HepG2 (cell line): ENCODE results near the gene VWCE. TPM values are rescaled to one million over a fixed set of nuclear protein-coding genes. Genes with fewer than 3 reads are reported as not detected.

Experiments
- ATRX ChIP-seq: sonication (generic); formaldehyde crosslinking; IDR thresholded peaks from 2 replicates; pipeline ENCODE4 v1.4.0; 2020; ENCODE audit warnings: missing genetic modification reagents, borderline replicate concordance
- EP300 ChIP-seq, 3 experiments: sonication (generic) in 1 of 3; formaldehyde crosslinking in 1 of 3; IDR thresholded peaks; 2 replicates each; pipeline versions ENCODE4 v1.5.1 to v1.6.1; 2011 to 2020; ENCODE audit warnings: low read depth in 2 of 3, low read length in 2 of 3, borderline replicate concordance in 1 of 3, improper control_type of control experiment in 1 of 3, mild to moderate bottlenecking in 1 of 3, missing genetic modification reagents in 1 of 3, moderate library complexity in 1 of 3
- ETS1 ChIP-seq: sonication (generic); formaldehyde crosslinking; IDR thresholded peaks from 2 replicates; pipeline ENCODE4 v1.4.0; 2020; ENCODE audit warnings: missing genetic modification reagents
- FOXC1 ChIP-seq: sonication (generic); formaldehyde crosslinking; IDR thresholded peaks from 2 replicates; pipeline ENCODE4 v1.8.0; 2022; ENCODE audit warnings: mild to moderate bottlenecking, missing genetic modification reagents, borderline replicate concordance
- HOXA9 ChIP-seq: sonication (generic); formaldehyde crosslinking; IDR thresholded peaks from 2 replicates; pipeline ENCODE4 v1.8.1; 2022; ENCODE audit warnings: missing genetic modification reagents, mild to moderate bottlenecking, moderate library complexity, borderline replicate concordance
- KLF6 ChIP-seq: IDR thresholded peaks from 2 replicates; pipeline ENCODE4 v1.8.0; 2016; ENCODE audit warnings: missing biosample characterization, missing genetic modification reagents
- MNT ChIP-seq: fragments of 450-650 bp; IDR thresholded peaks from 2 replicates; pipeline ENCODE4 v1.6.1; 2016
- MYNN ChIP-seq: sonication (generic); formaldehyde crosslinking; IDR thresholded peaks from 2 replicates; pipeline ENCODE4 v1.4.0; 2020; ENCODE audit warnings: mild to moderate bottlenecking, low read depth, missing genetic modification reagents
- NFIC ChIP-seq: IDR thresholded peaks from 2 replicates; pipeline ENCODE4 v1.6.1; 2012; ENCODE audit warnings: mild to moderate bottlenecking, low read length, inconsistent platforms
- NFKBIZ ChIP-seq: IDR thresholded peaks from 2 replicates; pipeline ENCODE4 v1.6.1; 2018; ENCODE audit warnings: missing genetic modification reagents, missing compliant biosample characterization
- RBFOX2 ChIP-seq: fragments of 200-400 bp; formaldehyde crosslinking; IDR thresholded peaks from 2 replicates; pipeline ENCODE4 v1.6.1; 2017; ENCODE audit warnings: low read depth, mild to moderate bottlenecking, low read length
- RXRA ChIP-seq: sonication (generic); formaldehyde crosslinking; IDR thresholded peaks from 2 replicates; pipeline ENCODE4 v1.5.1; 2020; ENCODE audit warnings: missing genetic modification reagents
- TEF ChIP-seq: sonication (generic); formaldehyde crosslinking; IDR thresholded peaks from 2 replicates; pipeline ENCODE4 v1.5.0; 2020; ENCODE audit warnings: missing genetic modification reagents
- TRAFD1 ChIP-seq: sonication (generic); formaldehyde crosslinking; IDR thresholded peaks from 2 replicates; pipeline ENCODE4 v1.5.1; 2020; ENCODE audit warnings: missing genetic modification reagents, mild to moderate bottlenecking, borderline replicate concordance
- TSC22D2 ChIP-seq: sonication (generic); formaldehyde crosslinking; IDR thresholded peaks from 2 replicates; pipeline ENCODE4 v1.5.1; 2020; ENCODE audit warnings: missing genetic modification reagents, mild to moderate bottlenecking, borderline replicate concordance
- ZMYM2 ChIP-seq: sonication (generic); formaldehyde crosslinking; IDR thresholded peaks from 2 replicates; pipeline ENCODE4 v1.8.0; 2022; ENCODE audit warnings: mild to moderate bottlenecking, missing genetic modification reagents
- ZNF260 ChIP-seq: sonication (generic); formaldehyde crosslinking; IDR thresholded peaks from 2 replicates; pipeline ENCODE4 v1.4.0; 2020; ENCODE audit warnings: missing genetic modification reagents, low read depth, mild to moderate bottlenecking, borderline replicate concordance
- ZNF274 ChIP-seq: sonication (generic); formaldehyde crosslinking; IDR thresholded peaks from 2 replicates; pipeline ENCODE4 v1.5.1; 2020; ENCODE audit warnings: mild to moderate bottlenecking, missing genetic modification reagents
- ZNF329 ChIP-seq: sonication (generic); formaldehyde crosslinking; IDR thresholded peaks from 2 replicates; pipeline ENCODE4 v1.9.0; 2021; ENCODE audit warnings: low read depth, mild to moderate bottlenecking, missing genetic modification reagents
- ZNF691 ChIP-seq: sonication (generic); formaldehyde crosslinking; IDR thresholded peaks from 2 replicates; pipeline ENCODE4 v1.4.0; 2020; ENCODE audit warnings: missing genetic modification reagents, low read depth, mild to moderate bottlenecking, borderline replicate concordance
- ZUFSP ChIP-seq: sonication (generic); formaldehyde crosslinking; IDR thresholded peaks from 2 replicates; pipeline ENCODE4 v1.9.0; 2021; ENCODE audit warnings: missing genetic modification reagents, mild to moderate bottlenecking, borderline replicate concordance
- polyA plus RNA-seq, 8 experiments: library from polyadenylated mRNA; depleted of rRNA in 3 of 8; stranded (reverse) in 7 of 8; unstranded in 1 of 8; fragments of >200 nt; fragmentation: Illumina TruSeq in 4 of 8; extraction: Trizol in 4 of 8; gene quantifications; 2 replicates each; pipeline versions ENCODE4 v1.2.1 to v1.2.3, GENCODE V29; 2011 to 2016; ENCODE audit warnings: low read depth in 4 of 8, missing spikeins in 1 of 8, mixed read lengths in 1 of 8; ENCODE audit not compliant: insufficient read depth in 1 of 8
- total RNA-seq, 5 experiments: library from RNA; depleted of rRNA; stranded (reverse); fragments of >200 nt; fragmentation: Illumina TruSeq; extraction: Trizol; gene quantifications; 2 replicates each; pipeline ENCODE4 v1.2.3, GENCODE V29; 2016; ENCODE audit warnings: low read depth in 1 of 5

VWCE gene
- total and polyA plus RNA-seq, 2 of the 13 experiments (the other 11 are each of a cell fraction or from before 2014, with no cell fraction given), result 27.6 to 58.3 TPM

GRCh38 chr11:61298663-61299244, 3.6 kb upstream of the VWCE start (continued):
- TF ChIP-seq EP300 (IDR thresholded peaks at IDR 0.05; ENCODE audit: low read depth in 2 of 2, low read length in 2 of 2), result peak in 1 of 2 experiments; percentile 59; a peak in 2 of 4 replicates
- no peak; the same call in 1 of the 2 replicates for TF ChIP-seq EP300 (CRISPR knock-in tag; IDR thresholded peaks at IDR 0.05; ENCODE audit: borderline replicate concordance)
- no peak for TF ChIP-seq RBFOX2
- TF ChIP-seq MYNN (CRISPR knock-in tag), result no peak
- no peak for TF ChIP-seq HOXA9 (CRISPR knock-in tag)
- no peak for TF ChIP-seq NFIC
- no peak for TF ChIP-seq ZMYM2 (CRISPR knock-in tag)
- TF ChIP-seq ZNF329 (CRISPR knock-in tag), result no peak
- no peak for TF ChIP-seq TEF (CRISPR knock-in tag)
- no peak for TF ChIP-seq TSC22D2 (CRISPR knock-in tag)
- TF ChIP-seq FOXC1, result no peak
- no peak for TF ChIP-seq ZNF260
- TF ChIP-seq MNT, result peak; percentile 65
- no peak for TF ChIP-seq ZNF691
- no peak for TF ChIP-seq NFKBIZ (CRISPR knock-in tag)
- no peak for TF ChIP-seq ETS1 (CRISPR knock-in tag)
- TF ChIP-seq ATRX, result no peak
- TF ChIP-seq KLF6 (CRISPR knock-in tag), result 0 out of 2 replicates have a peak, but pooled peaks have one; percentile 31
- TF ChIP-seq ZUFSP, result no peak
- peak; percentile 65; the same call in 1 of the 2 replicates for TF ChIP-seq RXRA (CRISPR knock-in tag)
- no peak for TF ChIP-seq TRAFD1
- no peak for TF ChIP-seq ZNF274
